Esophagus squamous epithelium (tissue), 5 donors: ENCODE results near the gene C10orf67. TPM values are rescaled to one million over a fixed set of nuclear protein-coding genes. Genes with fewer than 3 reads are reported as not detected.

Experiments used
- DNase-seq: peaks from one replicate; lab custom pipeline; 2025; lab: John Stamatoyannopoulos, UW
- H3K27ac ChIP-seq, 4 donors: fragments of 200-600 bp; sonication (generic); one replicate each; pipeline ENCODE4 v1.5.1; 2016 to 2019; ENCODE audit warnings: mild to moderate bottlenecking in 1 of 4
- H3K27me3 ChIP-seq, 4 donors: fragments of 200-600 bp; sonication (generic); 1 replicate in 3 of 4; 2 replicates in 1 of 4; pipeline versions ENCODE4 v1.5.1 to v1.6.0; 2017 to 2021; ENCODE audit warnings: antibody characterized with exemption in 1 of 4
- H3K36me3 ChIP-seq, 3 donors: fragments of 200-600 bp; sonication (generic); one replicate each; pipeline ENCODE4 v1.5.1; 2016 to 2019
- H3K4me1 ChIP-seq, 3 donors: fragments of 200-600 bp; sonication (generic); one replicate each; pipeline ENCODE4 v1.5.1; 2017 to 2019
- H3K4me3 ChIP-seq, 4 donors: fragments of 200-600 bp; sonication (generic); 1 replicate in 3 of 4; 2 replicates in 1 of 4; pipeline ENCODE4 v1.5.1; 2016 to 2019; ENCODE audit warnings: mild to moderate bottlenecking in 2 of 4, moderate library complexity in 1 of 4
- H3K9me3 ChIP-seq, 3 donors: fragments of 200-600 bp; sonication (generic); one replicate each; pipeline ENCODE4 v1.5.1; 2016 to 2019
- POLR2A ChIP-seq, 4 donors: fragments of 450-650 bp; IDR thresholded peaks; one replicate each; pipeline ENCODE4 v1.6.1; 2017; ENCODE audit warnings: antibody characterized with exemption in 4 of 4, mild to moderate bottlenecking in 4 of 4, moderate library complexity in 3 of 4
- WGBS, 2 donors: methylation state at CpG; one replicate each; pipeline ENCODE4 v1.1.5; 2018; 5-methylcytosine and 5-hydroxymethylcytosine counted together
- intact Hi-C: fragments of 100-400 bp; cut with DNase I; formaldehyde crosslinking; loops from one replicate; pipeline ENCODE4 v1.15.0; 2022
- total RNA-seq, 4 donors: library from RNA; depleted of rRNA; stranded (reverse); fragments of >200 nt; gene quantifications; one replicate each; pipeline ENCODE4 v1.1.0, GENCODE V29; 2016
- TF ChIP-seq, protein P1 (sequence below), 6 experiments: fragments of 450-650 bp in 4 of 6; fragments of 200-600 bp in 2 of 6; sonication (generic) in 2 of 6; IDR thresholded peaks; one replicate each; pipeline ENCODE4 v1.5.1; 2016 to 2019; ENCODE audit warnings: antibody characterized with exemption in 6 of 6, mild to moderate bottlenecking in 4 of 6, moderate library complexity in 4 of 6
- donor health status: DM: yes; HTN: yes; CAD: no.

Gene C10orf67
- total RNA-seq, 4 donors from 2014 or later, result 0.18 to 0.27 TPM; not detected in 2

DNA sequence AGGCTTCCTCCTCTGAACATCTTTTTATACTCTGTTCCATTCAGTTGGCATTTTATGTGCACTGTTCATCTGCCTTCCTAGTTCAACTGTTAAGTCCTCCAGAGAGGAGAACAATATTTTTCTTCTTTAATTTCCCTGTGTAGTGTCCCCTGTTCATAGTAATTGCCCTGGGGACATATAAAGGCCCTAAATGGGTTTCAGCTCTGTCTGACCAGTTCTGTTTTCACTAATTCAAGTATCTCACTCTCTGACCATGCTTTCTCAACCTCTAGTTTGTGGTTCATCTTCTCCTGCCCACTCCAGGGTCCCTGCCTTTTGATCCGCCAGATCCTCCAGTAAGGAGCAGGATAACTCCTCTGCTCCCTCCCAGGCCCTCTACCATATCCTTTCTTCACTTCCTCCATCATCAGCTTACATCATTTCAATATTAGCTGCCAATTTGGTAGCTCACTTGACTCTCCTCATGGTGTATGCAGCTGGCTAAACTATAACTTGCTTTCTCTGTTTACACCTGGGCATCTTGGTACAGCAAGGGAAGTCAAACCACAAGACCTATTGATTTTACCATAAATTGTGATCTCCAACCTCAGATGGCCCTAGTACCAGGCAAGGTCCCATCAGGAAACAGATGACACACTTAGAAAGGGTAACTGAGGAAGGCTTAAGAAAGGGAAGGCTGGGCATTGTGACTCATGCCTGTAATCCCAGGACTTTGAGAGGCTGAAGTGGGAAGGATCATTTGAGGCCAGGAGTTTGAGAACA, 17.7 kb upstream of the C10orf67 start:
- Histone ChIP-seq H3K9me3 (no peaks in the 10 kb centered on the region), H3K4me3 (no peak overlapping the region), H3K4me1 (peaks cover 0 to 15% (median 0%) of the 10 kb centered on the region in 3 donors), H3K36me3 (no peaks in the 10 kb centered on the region), H3K27ac (no peak overlapping the region), H3K27me3 (no peaks in the 10 kb centered on the region)
- intact Hi-C loops, result no loop called here
- no peak for DNase-seq
- 93 to 95% methylated on average over 1 of the region's 1 CpG for WGBS, 2 donors
- TF ChIP-seq, protein P1, sequence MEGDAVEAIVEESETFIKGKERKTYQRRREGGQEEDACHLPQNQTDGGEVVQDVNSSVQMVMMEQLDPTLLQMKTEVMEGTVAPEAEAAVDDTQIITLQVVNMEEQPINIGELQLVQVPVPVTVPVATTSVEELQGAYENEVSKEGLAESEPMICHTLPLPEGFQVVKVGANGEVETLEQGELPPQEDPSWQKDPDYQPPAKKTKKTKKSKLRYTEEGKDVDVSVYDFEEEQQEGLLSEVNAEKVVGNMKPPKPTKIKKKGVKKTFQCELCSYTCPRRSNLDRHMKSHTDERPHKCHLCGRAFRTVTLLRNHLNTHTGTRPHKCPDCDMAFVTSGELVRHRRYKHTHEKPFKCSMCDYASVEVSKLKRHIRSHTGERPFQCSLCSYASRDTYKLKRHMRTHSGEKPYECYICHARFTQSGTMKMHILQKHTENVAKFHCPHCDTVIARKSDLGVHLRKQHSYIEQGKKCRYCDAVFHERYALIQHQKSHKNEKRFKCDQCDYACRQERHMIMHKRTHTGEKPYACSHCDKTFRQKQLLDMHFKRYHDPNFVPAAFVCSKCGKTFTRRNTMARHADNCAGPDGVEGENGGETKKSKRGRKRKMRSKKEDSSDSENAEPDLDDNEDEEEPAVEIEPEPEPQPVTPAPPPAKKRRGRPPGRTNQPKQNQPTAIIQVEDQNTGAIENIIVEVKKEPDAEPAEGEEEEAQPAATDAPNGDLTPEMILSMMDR (IDR thresholded peaks at IDR 0.05), result no peak
- no peak for TF ChIP-seq POLR2A (IDR thresholded peaks at IDR 0.05)

DNA sequence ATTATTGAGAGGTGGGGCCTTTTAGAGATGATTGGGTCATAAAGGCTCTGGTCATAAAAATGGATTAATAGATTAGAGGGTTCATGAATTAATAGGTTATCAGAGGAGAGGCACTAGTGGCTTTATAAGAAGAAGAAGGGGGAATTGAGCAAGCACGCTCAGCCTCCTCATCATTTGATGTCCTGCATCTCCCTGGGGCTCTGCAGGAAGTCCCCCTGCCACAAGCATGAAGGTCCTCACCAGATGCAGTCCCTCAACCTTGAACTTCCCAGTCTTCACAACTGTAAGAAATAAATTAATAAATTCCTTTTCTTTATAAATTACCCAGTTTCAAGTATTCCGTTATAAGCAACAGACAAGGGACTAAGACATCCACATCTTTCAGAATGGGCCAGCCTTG, 17.1 kb upstream of the C10orf67 start:
- TF ChIP-seq, protein P1 (IDR thresholded peaks at IDR 0.05), result no peak
- no peak for TF ChIP-seq POLR2A (IDR thresholded peaks at IDR 0.05)
- 85 to 89% methylated on average over 2 of the region's 2 CpGs for WGBS, 2 donors
- Histone ChIP-seq H3K36me3 (no peaks in the 10 kb centered on the region), H3K9me3 (no peaks in the 10 kb centered on the region), H3K4me1 (peaks cover 0 to 15% (median 0%) of the 10 kb centered on the region in 3 donors), H3K27me3 (no peaks in the 10 kb centered on the region), H3K4me3 (no peak overlapping the region), H3K27ac (no peak overlapping the region)
- intact Hi-C loops, result no loop called here
- no peak for DNase-seq

DNA sequence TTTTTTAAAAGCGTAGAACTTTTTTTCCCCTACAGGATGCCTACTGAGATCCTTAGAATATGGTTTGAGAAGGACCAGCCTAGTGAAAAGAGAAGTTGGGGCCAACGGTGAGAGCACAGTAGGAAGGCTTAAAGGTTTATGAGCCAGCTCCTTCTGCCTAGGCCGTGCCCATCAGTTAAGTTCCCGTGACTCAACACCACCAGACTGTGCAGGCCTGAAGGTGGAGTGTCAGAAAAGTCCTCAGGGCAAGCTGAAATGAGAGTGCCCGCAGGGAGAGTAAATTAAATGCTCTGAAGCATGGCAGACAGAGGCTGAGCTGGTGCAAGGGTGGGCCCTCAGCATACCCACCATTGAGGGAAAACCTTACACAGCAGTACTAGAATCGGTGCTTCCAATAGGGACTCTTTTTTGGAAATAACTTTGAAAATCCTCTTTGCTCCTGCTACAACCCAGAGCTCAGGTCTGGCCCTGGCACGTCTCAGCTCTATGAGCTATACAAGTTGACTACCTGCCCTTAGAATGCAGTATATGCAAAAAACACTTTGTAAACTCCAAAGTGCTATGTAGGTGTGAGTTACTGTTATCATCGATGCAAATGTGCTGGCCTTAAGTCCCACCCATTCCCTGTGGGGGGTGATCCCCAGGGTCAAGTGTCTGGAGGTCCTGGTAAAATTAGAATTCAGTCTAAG, 15.2 kb upstream of the C10orf67 start:
- intact Hi-C loops, result no loop called here
- no peaks in the 10 kb centered on the region for H3K27me3 ChIP-seq
- H3K27ac ChIP-seq, result no peak overlapping the region
- 44 to 49% methylated on average over 7 to 8 of the region's 8 CpGs for WGBS, 2 donors
- H3K4me3 ChIP-seq, result no peak overlapping the region
- H3K36me3 ChIP-seq, result no peaks in the 10 kb centered on the region
- DNase-seq, result no peak
- H3K9me3 ChIP-seq, result no peaks in the 10 kb centered on the region
- peaks cover 0 to 15% (median 0%) of the 10 kb centered on the region in 3 donors for H3K4me1 ChIP-seq
- TF ChIP-seq, protein P1 (IDR thresholded peaks at IDR 0.05), result no peak
- no peak for TF ChIP-seq POLR2A (IDR thresholded peaks at IDR 0.05)

DNA sequence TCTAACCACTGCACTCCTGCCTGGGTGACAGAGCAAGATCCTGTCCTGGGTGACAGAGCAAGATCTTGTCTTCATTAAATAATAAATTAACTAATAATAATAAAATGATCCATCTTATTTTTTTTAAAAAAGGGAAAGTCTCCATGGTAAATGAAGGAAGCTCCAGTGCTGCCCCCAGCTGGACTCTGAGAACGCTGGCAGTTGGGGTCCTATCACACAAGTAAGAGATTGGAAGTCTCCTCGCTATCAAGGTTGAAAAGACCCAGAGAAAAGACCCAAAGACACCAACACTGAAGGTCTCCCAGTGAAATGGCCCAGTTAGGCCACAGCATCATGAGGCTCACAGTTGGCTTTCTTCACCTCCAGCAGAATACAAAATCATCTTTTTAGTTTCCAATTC, 13.8 kb upstream of the C10orf67 start:
- Histone ChIP-seq H3K9me3 (no peaks in the 10 kb centered on the region), H3K4me1 (peaks cover 0 to 18% (median 0%) of the 10 kb centered on the region in 3 donors), H3K36me3 (no peaks in the 10 kb centered on the region), H3K27ac (no peak overlapping the region), H3K27me3 (no peaks in the 10 kb centered on the region), H3K4me3 (no peak overlapping the region)
- no peak for TF ChIP-seq POLR2A (IDR thresholded peaks at IDR 0.05)
- TF ChIP-seq, protein P1 (IDR thresholded peaks at IDR 0.05), result no peak
- WGBS, 2 donors, result 79 to 82% methylated on average over 2 of the region's 2 CpGs
- DNase-seq, result no peak
- intact Hi-C loops, result no loop called here
